Muscle layer of duodenum (tissue), 2 donors: ENCODE data around the gene ATP6V1C2.

Source experiments
- H3K27ac ChIP-seq: one replicate; pipeline ENCODE4 v1.7.0; 2013; ENCODE audit warnings: mild to moderate bottlenecking, low read length
- H3K27me3 ChIP-seq: one replicate; pipeline ENCODE4 v1.7.0; 2013; ENCODE audit warnings: low read depth, mild to moderate bottlenecking, control low read depth, low read length
- H3K36me3 ChIP-seq, 2 donors: one replicate each; pipeline ENCODE4 v1.7.0; 2013; ENCODE audit warnings: low read length in 2 of 2, control low read depth in 1 of 2, mild to moderate bottlenecking in 1 of 2; ENCODE audit not compliant: insufficient read depth in 2 of 2, control insufficient read depth in 1 of 2
- H3K4me1 ChIP-seq, 2 donors: one replicate each; pipeline ENCODE4 v1.7.0; 2013; ENCODE audit warnings: low read length in 2 of 2, mild to moderate bottlenecking in 2 of 2, control low read depth in 1 of 2, moderate library complexity in 1 of 2; ENCODE audit not compliant: insufficient read depth in 2 of 2, control insufficient read depth in 1 of 2
- H3K4me3 ChIP-seq, 2 donors: one replicate each; pipeline ENCODE4 v1.7.0; 2013; ENCODE audit warnings: low read length in 2 of 2, low read depth in 1 of 2, mild to moderate bottlenecking in 1 of 2
- H3K9me3 ChIP-seq, 2 donors: one replicate each; pipeline ENCODE4 v1.7.0; 2013; ENCODE audit warnings: low read length in 2 of 2, control low read depth in 1 of 2, mild to moderate bottlenecking in 1 of 2; ENCODE audit not compliant: control insufficient read depth in 1 of 2
- donor health status: healthy.

ATP6V1C2 gene, protein sequence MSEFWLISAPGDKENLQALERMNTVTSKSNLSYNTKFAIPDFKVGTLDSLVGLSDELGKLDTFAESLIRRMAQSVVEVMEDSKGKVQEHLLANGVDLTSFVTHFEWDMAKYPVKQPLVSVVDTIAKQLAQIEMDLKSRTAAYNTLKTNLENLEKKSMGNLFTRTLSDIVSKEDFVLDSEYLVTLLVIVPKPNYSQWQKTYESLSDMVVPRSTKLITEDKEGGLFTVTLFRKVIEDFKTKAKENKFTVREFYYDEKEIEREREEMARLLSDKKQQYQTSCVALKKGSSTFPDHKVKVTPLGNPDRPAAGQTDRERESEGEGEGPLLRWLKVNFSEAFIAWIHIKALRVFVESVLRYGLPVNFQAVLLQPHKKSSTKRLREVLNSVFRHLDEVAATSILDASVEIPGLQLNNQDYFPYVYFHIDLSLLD

DNA sequence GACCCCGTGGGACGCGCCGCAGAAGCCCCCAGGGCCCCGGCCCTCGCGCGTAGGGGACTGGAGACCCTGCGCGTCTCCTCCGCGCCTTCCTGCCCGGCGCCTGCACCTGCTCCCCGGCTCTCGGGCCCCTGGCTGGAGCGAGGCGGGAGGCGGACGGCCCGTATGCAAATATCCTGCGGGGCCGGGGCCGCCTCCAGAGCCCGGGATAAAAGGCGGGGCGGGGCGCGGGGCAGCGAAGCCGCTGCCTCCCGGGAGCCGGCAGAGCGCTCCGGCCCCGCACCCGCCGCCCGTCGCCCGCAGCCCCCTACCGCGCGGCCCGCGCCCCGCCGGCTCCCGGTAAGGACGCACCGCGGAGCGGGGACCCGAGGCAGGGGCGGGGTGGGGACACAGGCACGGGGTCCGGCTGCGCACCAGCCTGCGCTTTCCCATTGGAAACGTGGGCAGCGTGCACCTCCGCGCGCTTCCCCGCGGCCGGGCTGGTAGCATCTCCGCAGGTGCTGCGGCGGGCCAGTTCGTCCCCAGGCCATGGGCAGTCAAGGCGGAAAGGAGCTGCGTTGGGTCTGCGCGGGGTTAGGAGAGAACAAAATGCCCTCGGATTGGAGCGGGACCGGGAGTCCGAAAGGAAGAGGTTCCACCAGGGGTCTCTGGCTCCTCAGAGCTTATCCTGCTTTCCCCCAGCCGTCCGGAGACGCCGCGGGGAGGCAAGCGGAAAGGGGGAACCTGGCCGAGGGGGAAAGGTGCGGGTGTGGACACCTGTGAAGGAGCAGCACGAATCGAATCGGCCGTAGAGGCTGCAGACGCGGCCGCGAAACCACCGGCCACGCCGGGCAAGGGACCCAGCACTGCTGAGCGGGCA, at the start of gene ATP6V1C2:
Gene ATP6V1C2 (plus strand): TSS at position 235 of the 856 bp plus-strand sequence. CDS start 1,220 bp downstream, outside the sequence.
- Histone ChIP-seq H3K27me3 (peaks cover 29% of the 10 kb centered on the region), H3K27ac (no peak within 1 kb of the TSS), H3K4me1 (peaks cover 0 to 15% of the 10 kb centered on the region in 2 donors)

DNA sequence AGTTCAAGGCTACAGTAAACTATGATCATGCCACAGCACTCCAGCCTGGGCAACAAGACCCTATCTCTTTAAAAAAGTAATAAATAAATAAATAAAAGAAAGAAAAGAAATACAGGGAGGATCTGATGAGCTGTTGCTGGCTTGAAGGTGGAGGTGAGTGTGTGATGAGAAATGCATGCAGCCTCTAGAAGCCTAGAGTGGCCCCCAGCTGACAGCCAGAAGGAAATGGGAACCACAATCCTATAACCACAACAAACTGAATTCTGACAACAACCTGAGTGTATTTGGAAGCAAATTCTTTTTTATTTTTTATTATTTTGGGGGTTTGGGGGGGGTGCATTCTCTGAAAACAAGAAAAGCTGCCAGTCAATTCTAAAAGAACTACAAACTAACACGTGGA, 46.3 kb upstream of the ATP6V1C2 start:
- Histone ChIP-seq H3K27ac (no peak overlapping the region), H3K4me3 (no peak overlapping the region), H3K27me3 (no peaks in the 10 kb centered on the region), H3K4me1 (no peaks in the 10 kb centered on the region), H3K36me3 (peaks cover 7 to 30% of the 10 kb centered on the region in 2 donors), H3K9me3 (no peaks in the 10 kb centered on the region)

More for the DNA sequence above, at the start of gene ATP6V1C2:
- Histone ChIP-seq H3K9me3 (no peaks in the 10 kb centered on the region), H3K36me3 (no peaks in the 10 kb centered on the region), H3K4me3 (peak within 1 kb of the TSS; percentile 26 to 68)

DNA sequence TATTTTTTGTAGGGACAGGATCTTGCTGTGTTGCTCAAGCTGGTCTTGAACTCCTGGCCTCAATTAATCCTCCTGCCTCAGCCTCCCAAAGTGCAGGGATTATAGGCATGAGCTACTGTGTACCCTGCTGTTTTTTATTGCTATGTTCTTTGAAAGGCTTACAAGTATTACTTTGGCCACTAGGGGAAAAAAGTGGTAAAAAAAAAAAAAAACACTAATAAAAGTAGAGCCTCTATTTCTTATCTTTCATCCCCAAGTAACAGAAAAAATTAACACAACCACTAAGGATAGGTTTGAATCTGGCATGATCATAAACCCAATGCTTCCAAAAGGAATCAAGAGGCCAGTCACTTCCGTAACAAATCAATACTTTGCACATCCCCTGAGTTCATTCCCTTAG, 43.2 kb upstream of the ATP6V1C2 start:
- Histone ChIP-seq H3K9me3 (no peaks in the 10 kb centered on the region), H3K4me3 (no peak overlapping the region), H3K36me3 (peaks cover 0 to 25% of the 10 kb centered on the region in 2 donors), H3K4me1 (peaks cover 0 to 3% of the 10 kb centered on the region in 2 donors), H3K27ac (no peak overlapping the region), H3K27me3 (no peaks in the 10 kb centered on the region)

DNA sequence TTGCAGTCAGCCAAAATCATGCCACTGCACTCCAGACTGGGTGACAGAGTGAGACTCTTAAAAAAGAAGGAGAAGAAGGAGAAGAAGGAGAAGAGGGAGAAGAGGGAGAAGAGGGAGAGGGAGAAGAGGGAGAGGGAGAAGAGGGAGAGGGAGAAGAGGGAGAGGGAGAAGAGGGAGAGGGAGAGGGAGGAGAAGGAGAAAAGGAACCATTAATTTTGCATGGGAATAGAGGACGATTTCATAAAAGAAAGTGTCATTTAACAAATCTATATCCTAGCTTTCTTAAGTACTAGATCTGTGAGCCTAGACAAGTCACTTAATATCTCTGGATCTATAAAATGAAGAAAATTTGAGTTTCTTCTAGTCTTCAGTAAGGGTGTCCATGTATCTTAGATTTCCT, 41.2 kb upstream of the ATP6V1C2 start:
- Histone ChIP-seq H3K4me1 (peaks cover 0 to 3% of the 10 kb centered on the region in 2 donors), H3K27me3 (no peaks in the 10 kb centered on the region), H3K4me3 (no peak overlapping the region), H3K36me3 (peaks cover 0 to 23% of the 10 kb centered on the region in 2 donors), H3K27ac (no peak overlapping the region), H3K9me3 (no peaks in the 10 kb centered on the region)

DNA sequence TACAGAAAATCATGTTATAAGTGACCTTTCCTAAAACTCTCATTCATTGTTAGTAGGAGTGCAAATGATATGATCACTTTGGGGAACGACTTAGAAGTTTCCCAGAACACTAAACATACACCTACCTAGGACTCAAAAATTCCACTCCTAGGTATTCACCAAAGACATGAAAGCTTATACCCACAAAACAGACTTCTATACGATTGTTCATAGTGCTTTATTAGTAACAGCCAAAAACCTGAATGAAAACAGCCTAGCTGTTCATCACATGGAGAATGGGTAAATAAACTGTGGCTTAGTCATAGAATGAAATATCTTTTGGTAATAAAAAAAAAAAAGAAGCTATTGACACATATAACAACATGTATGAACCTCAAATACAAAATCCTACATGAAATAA, 40.5 kb upstream of the ATP6V1C2 start:
- H3K36me3 ChIP-seq = peaks cover 0 to 23% of the 10 kb centered on the region in 2 donors
- H3K9me3 ChIP-seq = no peaks in the 10 kb centered on the region
- no peak overlapping the region for H3K27ac ChIP-seq
- H3K4me3 ChIP-seq = no peak overlapping the region
- no peaks in the 10 kb centered on the region for H3K27me3 ChIP-seq
- H3K4me1 ChIP-seq = peaks cover 0 to 3% of the 10 kb centered on the region in 2 donors

DNA sequence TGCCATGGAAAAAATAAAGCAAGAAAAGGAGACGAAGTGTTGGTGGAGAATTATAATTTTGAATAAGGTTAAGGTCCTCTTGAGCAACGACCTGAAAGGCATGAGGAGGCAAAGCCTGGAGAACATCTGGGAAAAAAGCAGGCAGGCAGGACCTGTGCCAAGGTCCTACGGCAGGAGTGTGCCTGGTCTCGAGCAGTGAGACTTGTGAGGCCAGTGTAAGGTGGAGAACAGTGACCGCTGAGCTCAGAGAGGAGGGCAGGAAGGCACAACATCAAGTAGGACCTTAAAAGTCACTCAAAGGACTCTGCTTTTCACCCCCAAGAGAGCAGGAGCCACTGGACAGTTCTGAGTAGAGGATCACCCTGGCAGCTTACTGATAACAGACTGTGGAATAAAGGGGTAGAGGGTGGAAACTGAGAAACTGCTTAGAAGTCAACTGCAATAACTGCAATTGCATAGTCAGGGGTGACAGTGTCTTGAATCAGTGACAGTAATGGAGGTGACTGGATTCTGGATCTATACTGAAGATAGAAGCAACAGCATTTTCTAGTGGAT, 35.2 kb upstream of the ATP6V1C2 start:
- H3K27ac ChIP-seq = no peak overlapping the region
- H3K4me1 ChIP-seq = peaks cover 11 to 34% of the 10 kb centered on the region in 2 donors
- H3K36me3 ChIP-seq = peaks cover 0 to 10% of the 10 kb centered on the region in 2 donors
- no peaks in the 10 kb centered on the region for H3K9me3 ChIP-seq
- no peaks in the 10 kb centered on the region for H3K27me3 ChIP-seq
- H3K4me3 ChIP-seq = no peak overlapping the region

DNA sequence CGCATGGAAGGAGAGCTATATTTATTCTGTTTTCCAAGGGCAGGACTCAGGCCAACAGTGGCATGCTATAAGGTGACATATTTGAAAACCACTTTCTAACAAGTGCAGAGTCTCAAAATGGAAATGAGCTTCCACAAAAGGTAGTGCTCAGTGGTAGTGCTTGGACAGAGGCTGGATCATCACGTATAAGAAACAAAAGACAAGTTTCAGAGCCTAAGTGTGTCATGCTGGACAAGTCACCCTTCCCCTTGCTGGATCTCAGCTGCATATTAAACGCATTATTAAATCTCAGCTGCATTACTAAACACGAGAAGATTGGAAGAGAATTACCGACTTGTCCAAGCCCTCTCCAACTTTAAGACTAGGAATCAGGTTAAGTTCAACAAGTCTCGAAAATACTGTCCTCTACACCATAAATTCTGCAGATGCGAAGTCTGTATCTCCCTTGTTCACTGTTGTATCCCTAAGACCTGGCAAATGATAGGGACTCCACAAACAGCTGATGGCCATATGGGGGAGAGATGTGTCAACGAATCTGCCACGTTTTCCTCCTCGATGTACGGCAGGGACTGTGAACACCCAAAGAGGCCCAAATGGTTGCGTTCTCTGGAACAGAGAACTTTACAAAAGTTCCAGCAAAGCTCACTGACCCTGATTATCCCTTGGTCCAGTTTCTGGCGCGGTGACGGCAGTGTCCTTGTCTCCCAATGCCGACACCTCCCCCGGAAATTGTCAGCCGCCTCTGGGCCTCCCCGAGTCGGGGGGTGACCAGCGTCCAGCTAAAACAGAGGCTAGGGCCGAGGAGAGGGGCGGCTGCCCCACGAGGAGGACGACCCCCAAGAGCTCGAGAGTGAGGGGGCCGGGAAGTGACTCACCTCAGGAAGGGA, 32.3 kb upstream of the ATP6V1C2 start:
- H3K4me1 ChIP-seq = peaks cover 11 to 31% of the 10 kb centered on the region in 2 donors
- H3K27me3 ChIP-seq = no peaks in the 10 kb centered on the region
- H3K4me3 ChIP-seq = peak overlapping the region; percentile 94 to 99
- no peaks in the 10 kb centered on the region for H3K36me3 ChIP-seq
- no peaks in the 10 kb centered on the region for H3K9me3 ChIP-seq
- H3K27ac ChIP-seq = peak overlapping the region; percentile 94

DNA sequence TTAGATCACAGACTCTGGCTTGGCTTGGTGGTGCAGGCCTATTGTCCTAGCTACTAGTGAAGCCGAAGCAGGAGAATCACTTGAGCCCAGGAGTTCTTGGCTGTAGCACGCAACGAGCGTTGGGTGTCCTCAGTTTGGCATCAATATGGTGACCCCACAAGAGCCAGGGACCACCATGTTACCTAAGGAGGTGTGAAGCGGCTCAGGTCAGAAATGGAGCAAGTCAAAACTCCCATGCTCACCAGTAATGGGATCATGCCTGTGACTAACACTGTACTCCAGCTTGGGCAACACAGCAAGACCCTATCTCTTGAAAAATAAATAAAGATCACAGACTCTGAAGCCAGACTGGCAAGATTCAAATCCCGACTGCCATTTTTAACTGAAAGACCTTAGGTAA, 29.9 kb upstream of the ATP6V1C2 start:
- Histone ChIP-seq H3K27ac (no peak overlapping the region), H3K4me3 (no peak overlapping the region), H3K27me3 (no peaks in the 10 kb centered on the region), H3K9me3 (no peaks in the 10 kb centered on the region), H3K4me1 (peaks cover 11 to 28% of the 10 kb centered on the region in 2 donors), H3K36me3 (no peaks in the 10 kb centered on the region)

DNA sequence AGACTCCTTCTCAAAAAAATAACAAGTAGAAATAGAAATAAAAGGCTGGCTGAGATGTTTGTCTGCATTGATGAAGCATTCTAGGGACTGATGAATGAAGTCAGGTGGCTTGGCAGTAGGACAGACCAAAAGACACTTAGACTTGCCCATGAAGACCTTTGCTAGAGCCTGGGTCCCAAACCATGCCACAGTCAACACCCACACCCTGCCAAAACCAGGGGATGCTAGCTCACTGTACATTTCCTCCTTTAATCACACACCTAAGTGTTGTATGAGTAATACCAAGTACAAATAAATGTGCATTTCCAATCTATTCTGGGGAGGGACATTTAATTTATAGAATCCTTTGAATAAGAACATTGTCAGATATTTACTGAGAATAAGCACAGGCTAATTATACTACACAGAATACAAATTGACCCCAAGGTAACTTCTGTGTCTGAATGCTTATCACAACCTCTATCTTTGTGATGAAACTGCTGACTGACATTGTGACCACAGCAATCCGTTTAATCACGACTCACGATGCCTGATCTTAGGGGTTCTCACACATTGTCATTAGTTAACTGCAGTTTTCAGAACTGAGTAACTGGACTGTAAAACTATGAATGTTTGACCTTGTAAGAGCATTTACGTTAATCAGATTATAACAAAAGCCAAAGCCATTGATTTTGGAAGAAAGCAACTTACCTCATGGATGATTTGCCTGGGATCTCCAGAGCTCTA, 21.2 kb upstream of the ATP6V1C2 start:
- no peaks in the 10 kb centered on the region for H3K9me3 ChIP-seq
- H3K4me1 ChIP-seq = no peaks in the 10 kb centered on the region

DNA sequence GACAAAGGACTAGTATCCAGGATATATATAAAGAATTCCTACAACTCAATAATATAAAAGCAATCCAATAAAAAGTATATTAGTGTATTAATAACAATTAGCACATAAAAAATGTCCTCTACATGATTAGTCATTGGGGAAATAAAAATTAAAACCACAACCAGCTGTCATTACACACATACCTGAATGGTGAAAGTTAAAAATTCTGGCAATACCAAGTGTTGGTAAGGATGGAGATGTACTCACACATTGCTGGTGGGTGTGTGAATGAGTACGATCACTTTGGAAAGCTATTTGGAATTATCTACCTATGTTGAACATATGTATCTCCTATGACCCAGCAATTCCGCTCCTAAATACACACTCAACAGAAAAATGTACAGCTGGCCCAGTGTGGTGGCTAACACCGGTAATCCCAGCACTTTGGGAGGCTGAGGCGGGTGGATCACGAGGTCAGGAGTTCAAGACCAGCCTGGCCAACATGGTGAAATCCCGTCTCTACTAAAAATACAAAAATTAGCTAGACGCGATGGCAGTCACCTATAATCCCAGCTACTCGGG, 17.3 kb upstream of the ATP6V1C2 start:
- Histone ChIP-seq H3K4me3 (no peak overlapping the region), H3K36me3 (no peaks in the 10 kb centered on the region)

More for the DNA sequence above, 21.2 kb upstream of the ATP6V1C2 start:
- Histone ChIP-seq H3K36me3 (no peaks in the 10 kb centered on the region), H3K4me3 (no peak overlapping the region), H3K27ac (no peak overlapping the region), H3K27me3 (no peaks in the 10 kb centered on the region)

More for the DNA sequence above, 17.3 kb upstream of the ATP6V1C2 start:
- peaks cover under 1% of the 10 kb centered on the region for H3K27me3 ChIP-seq
- H3K9me3 ChIP-seq = no peaks in the 10 kb centered on the region
- H3K4me1 ChIP-seq = no peaks in the 10 kb centered on the region
- H3K27ac ChIP-seq = no peak overlapping the region
